ENCODE measurements around the gene METRNL.

- TF ChIP-seq CTCF (conservative IDR thresholded peaks at IDR 0.05; ENCODE audit: low read depth, low read length) (no peak), EZH2 (IDR thresholded peaks at IDR 0.05; ENCODE audit: low read length, unreplicated experiment) (no peak)
These were observed 6.3 kb downstream of the METRNL start for GRCh38 chr17:83085526-83086198.

Measured in PC-3 (cell line).